Left ventricle myocardium inferior (tissue), 1 donor: ENCODE data around the gene PBXIP1. TPM values are rescaled to one million over a fixed set of nuclear protein-coding genes. Genes with fewer than 3 reads are reported as not detected.

Experiments used
- DNase-seq: peaks from one replicate; pipeline ENCODE4 v3.0.0-alpha.2; 2020
- H3K27ac ChIP-seq: fragments of 200-600 bp; replicated peaks from 2 replicates; pipeline ENCODE4 v1.8.0; 2021
- H3K27me3 ChIP-seq: fragments of 200-600 bp; 2 replicates; pipeline ENCODE4 v1.8.0; 2021; ENCODE audit warnings: low read depth
- H3K36me3 ChIP-seq: fragments of 200-600 bp; 2 replicates; pipeline ENCODE4 v1.8.0; 2021
- H3K4me1 ChIP-seq: fragments of 200-600 bp; 2 replicates; pipeline ENCODE4 v1.8.0; 2021
- H3K4me3 ChIP-seq: fragments of 200-600 bp; 2 replicates; pipeline ENCODE4 v1.8.0; 2021; ENCODE audit warnings: mild to moderate bottlenecking, moderate library complexity
- H3K9me3 ChIP-seq: fragments of 200-600 bp; replicated peaks from 2 replicates; pipeline ENCODE4 v1.8.0; 2021
- intact Hi-C: fragments of 100-400 bp; cut with micrococcal nuclease; formaldehyde crosslinking; loops from one replicate; pipeline ENCODE4 v1.11.0; 2022
- total RNA-seq: library from RNA; stranded (reverse); fragmentation: NEBNext Ultra II Directional; extraction: Animal tissue kit (Norgen Biotek cat#: 25700); gene quantifications from one replicate; pipeline ENCODE4 v1.2.1, GENCODE V29; 2021
- TF ChIP-seq, protein P1 (sequence below): fragments of 200-600 bp; IDR thresholded peaks from 2 replicates; pipeline ENCODE4 v1.8.0; 2021; ENCODE audit warnings: antibody characterized with exemption, mild to moderate bottlenecking, borderline replicate concordance
- donor health status: DM: no; HTN: yes; CAD: no; lungs with severe emphysema.

The PBXIP1 gene
- total RNA-seq, 1 donor from 2014 or later: 52.3 TPM

DNA sequence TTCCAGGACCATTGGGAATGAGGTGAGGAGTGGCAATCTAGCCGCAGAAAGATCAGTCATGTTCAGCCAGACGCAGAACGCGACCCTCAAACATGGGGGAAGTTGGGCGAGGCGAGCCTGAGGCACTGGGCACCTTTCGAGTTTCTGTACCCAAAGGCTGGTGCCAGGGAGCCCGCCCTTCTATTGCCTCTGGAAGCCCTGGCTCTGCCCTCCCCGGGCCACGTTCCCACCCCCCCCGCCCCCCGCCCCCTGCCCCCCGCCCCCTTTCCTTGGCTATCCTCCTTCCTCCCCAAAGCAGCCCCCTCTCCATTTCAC lies 44.5 kb upstream of the PBXIP1 start:
- peak overlapping the region; percentile 95 for H3K27ac ChIP-seq
- H3K4me1 ChIP-seq: peaks cover 61% of the 10 kb centered on the region
- H3K36me3 ChIP-seq: no peaks in the 10 kb centered on the region
- no peaks in the 10 kb centered on the region for H3K27me3 ChIP-seq
- no peaks in the 10 kb centered on the region for H3K9me3 ChIP-seq
- TF ChIP-seq, protein P1, sequence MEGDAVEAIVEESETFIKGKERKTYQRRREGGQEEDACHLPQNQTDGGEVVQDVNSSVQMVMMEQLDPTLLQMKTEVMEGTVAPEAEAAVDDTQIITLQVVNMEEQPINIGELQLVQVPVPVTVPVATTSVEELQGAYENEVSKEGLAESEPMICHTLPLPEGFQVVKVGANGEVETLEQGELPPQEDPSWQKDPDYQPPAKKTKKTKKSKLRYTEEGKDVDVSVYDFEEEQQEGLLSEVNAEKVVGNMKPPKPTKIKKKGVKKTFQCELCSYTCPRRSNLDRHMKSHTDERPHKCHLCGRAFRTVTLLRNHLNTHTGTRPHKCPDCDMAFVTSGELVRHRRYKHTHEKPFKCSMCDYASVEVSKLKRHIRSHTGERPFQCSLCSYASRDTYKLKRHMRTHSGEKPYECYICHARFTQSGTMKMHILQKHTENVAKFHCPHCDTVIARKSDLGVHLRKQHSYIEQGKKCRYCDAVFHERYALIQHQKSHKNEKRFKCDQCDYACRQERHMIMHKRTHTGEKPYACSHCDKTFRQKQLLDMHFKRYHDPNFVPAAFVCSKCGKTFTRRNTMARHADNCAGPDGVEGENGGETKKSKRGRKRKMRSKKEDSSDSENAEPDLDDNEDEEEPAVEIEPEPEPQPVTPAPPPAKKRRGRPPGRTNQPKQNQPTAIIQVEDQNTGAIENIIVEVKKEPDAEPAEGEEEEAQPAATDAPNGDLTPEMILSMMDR: no peak
- intact Hi-C loops: no loop called here
- no peak for DNase-seq
- peak overlapping the region; percentile 95 for H3K4me3 ChIP-seq

DNA sequence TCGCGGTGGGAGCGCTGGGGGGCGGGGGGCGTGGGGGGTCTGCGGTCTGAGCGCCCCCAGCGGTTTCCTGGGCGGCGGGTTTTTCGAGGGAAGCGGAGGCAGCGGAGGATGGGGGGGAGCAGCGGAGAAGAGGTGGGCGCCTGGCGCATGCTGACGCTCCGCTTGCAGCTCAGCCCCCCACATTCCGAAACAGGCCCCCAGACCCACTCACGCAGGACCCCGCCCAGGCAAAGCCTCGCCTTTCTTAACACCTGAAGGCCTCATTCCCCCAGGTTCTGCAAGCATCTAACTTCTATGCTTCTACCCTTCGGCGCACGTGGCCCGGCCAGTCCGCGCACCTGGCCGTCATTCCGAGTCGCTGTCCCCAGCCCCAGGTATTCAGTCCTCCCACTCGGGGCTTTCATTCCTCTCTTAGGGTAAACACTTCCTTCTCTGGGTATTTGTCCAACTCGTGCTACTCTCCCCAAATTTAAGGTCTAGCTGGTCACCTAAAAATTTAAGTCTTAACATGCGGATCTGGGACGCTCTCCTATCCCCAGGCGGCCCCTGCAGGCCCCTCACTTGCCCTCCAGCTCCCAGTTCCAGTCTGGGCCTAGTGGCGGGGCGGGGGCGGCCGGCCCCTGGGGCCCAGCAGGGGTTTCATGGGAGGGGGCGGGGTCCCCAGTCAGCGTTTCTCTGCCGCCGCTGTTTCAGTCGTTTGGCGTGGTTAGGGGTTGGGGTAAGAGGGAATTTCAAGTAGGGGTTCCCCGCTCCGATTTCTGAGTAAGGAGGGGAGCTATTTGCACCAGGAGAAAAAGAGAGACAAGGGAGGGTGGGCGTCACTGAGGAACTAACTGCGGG lies 43.9 kb upstream of the PBXIP1 start:
- Histone ChIP-seq H3K27ac (peak overlapping the region; percentile 95), H3K27me3 (no peaks in the 10 kb centered on the region), H3K36me3 (no peaks in the 10 kb centered on the region), H3K4me1 (peaks cover 56% of the 10 kb centered on the region), H3K4me3 (peak overlapping the region; percentile 95), H3K9me3 (no peaks in the 10 kb centered on the region)
- DNase-seq: no peak
- TF ChIP-seq, protein P1: no peak
- intact Hi-C loops: no loop called here

DNA sequence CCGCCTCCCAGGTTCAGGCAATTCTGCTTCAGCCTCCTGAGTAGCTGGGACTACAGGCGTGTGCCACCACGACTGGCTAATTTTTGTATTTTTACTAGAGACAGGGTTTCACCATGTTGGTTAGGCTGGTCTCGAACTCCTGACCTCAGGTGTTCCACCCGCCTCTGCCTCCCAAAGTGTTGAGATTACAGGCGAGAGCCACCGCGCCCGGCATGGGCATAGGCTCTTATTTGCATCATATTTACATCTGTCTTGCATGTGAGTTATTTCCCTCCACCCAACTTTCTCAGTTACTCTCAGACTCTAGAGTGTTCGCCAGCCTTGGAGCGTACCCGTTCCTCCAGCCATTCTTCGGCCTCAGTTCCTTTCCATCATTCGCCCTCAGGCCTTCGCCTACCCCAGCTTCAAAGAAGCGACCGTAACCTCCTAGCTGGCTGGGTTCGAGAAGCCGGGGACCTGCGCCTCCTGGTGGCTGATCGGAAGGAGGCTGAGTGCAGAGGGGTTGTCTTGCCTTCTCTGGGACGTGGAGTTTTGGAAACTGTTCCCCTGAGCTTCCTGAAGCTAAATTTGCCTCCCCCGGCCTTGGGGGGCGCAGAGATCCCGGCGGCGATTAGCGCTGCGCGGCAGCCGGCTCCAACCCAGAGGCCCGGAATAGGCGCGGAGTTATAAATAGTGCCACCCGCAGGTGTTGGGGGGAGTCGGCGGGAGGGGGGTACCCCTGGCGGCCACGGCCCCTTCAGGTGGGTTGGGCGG lies 43.1 kb upstream of the PBXIP1 start:
- H3K27me3 ChIP-seq: no peaks in the 10 kb centered on the region
- peak overlapping the region; percentile 95 for H3K27ac ChIP-seq
- H3K4me3 ChIP-seq: peak overlapping the region; percentile 95
- DNase-seq: peak; percentile 72
- H3K9me3 ChIP-seq: no peaks in the 10 kb centered on the region
- TF ChIP-seq, protein P1: peak; percentile 84
- no peaks in the 10 kb centered on the region for H3K36me3 ChIP-seq
- H3K4me1 ChIP-seq: peaks cover 48% of the 10 kb centered on the region
- intact Hi-C loops: no loop called here

DNA sequence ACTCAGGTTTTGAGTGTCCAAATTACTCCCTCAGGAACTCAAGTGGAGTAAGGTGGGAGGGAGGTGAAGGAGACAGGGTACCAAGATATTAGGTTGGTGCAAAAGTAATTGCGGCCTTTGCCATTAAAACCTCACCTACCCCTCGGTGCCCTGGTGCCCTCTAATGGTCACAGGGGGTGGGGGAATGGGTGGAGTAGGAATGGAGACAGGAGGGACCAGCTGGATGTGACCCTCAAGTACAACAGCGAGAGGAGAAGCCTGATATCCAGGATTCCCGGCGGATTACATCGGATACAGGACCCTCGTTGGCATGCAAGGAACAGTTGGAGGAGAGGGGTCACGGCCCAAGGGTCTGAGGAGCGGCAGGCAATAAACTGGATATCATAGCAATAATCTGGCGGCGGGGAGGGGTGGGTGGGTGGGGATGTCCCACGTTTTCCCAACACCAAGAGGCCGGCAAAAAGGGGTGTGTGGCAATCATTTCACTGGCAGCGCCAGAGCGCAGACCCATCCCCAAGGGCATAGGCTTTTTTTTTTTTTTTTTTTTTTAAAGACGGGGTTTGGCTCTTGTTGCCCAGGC lies 42.4 kb upstream of the PBXIP1 start:
- Histone ChIP-seq H3K27ac (no peak overlapping the region), H3K9me3 (no peaks in the 10 kb centered on the region), H3K4me3 (no peak overlapping the region), H3K36me3 (no peaks in the 10 kb centered on the region), H3K4me1 (peaks cover 41% of the 10 kb centered on the region), H3K27me3 (no peaks in the 10 kb centered on the region)
- intact Hi-C loops: no loop called here
- DNase-seq: no peak
- TF ChIP-seq, protein P1: no peak

DNA sequence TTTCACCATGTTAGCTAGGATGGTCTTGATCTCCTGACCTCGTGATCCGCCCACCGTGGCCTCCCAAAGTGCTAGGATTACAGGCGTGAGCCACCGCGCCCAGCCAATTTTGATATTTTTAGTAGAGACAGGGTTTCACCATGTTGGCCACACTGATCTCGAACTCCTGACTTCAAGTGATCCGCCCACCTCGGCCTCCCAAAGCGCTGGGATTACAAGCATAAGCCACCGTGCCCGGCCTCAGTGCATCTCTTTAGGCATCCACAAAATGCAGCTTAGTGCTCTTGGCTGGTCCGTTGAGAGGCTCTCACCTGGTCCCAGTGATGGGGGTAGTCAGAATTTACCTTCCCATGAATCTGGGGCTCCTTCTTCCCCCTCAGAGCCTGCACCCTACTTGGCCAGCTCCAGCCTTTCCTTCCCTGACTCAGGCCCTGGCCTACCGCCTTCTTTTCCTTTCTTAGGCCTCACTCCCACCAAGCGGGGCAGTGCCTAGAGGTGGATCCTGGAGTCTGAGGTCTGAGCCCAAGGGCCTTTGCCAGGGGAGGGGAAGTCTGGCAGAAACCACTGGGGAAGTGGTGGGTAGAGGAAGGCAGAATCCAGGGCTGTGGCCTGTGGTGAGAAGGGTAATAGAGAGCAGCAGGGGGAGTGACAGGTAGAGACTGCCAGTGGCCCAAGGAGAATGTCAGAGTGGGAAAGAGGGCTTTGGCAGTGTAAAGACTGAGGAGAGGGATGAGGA lies 41.2 kb upstream of the PBXIP1 start:
- no peak overlapping the region for H3K27ac ChIP-seq
- peaks cover 34% of the 10 kb centered on the region for H3K4me1 ChIP-seq
- no peak overlapping the region for H3K4me3 ChIP-seq
- DNase-seq: no peak
- no peaks in the 10 kb centered on the region for H3K27me3 ChIP-seq
- peaks cover 5% of the 10 kb centered on the region for H3K36me3 ChIP-seq
- TF ChIP-seq, protein P1: no peak
- no peaks in the 10 kb centered on the region for H3K9me3 ChIP-seq
- intact Hi-C loops: no loop called here
